ENCODE data around the gene DNAJC8. TPM values are rescaled to one million over a fixed set of nuclear protein-coding genes. Genes with fewer than 3 reads are reported as not detected.

DNAJC8 gene
- total RNA-seq, 1 experiment from 2014 or later: 61.4 TPM

DNA sequence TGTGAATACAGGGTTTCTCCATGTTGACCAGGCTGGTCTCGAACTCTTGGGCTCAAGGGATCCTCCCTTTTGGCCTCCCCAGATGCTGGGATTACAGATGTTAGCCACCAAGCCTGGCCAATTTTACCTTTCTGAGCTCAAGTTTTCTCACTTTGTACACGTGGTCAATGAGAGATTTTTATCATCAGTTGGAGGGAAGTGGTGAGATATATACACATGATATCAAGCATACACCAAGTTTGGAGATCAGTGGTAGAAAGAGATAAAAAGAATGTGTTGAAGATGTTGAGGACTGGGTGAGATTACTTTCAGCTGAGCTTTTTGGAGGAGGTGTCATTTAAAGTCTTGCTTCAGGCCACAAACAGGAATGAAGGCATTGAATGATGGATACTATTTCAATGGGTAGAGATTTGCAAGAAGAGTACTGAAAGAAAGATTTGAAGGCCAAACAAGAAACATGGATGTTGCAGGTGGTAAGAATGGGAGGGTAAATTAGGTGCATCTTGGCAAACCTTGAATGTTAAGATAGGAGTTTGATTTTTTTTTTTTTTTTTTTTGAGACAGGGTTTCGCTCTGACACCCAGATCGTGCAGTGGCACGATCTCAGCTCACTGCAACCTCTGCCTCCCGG is 23.5 kb upstream of the DNAJC8 start:
- Histone ChIP-seq H2AFZ (no peak overlapping the region), H3K4me2 (no peak overlapping the region), H3K4me1 (replicated peaks; ENCODE audit: insufficient read depth) (peaks cover 11% of the 10 kb centered on the region; the same call in 1 of the 2 replicates), H3K4me3 (no peak overlapping the region), H4K20me1 (ENCODE audit: insufficient read depth) (peaks cover 12% of the 10 kb centered on the region), H3K36me3 (ENCODE audit: low read depth) (peaks cover 7% of the 10 kb centered on the region; the same call in 1 of the 2 replicates), H3K27ac (no peak overlapping the region), H3K9me3 (ENCODE audit: insufficient read depth, low read depth) (no peaks in the 10 kb centered on the region), H3F3A (ENCODE audit: insufficient read depth, low read depth) (peaks cover 7% of the 10 kb centered on the region; the same call in 1 of the 2 replicates), H3K79me2 (ENCODE audit: low read depth) (peaks cover 16% of the 10 kb centered on the region), H3K27me3 (ENCODE audit: insufficient read depth, low read depth) (no peaks in the 10 kb centered on the region), H3K9me2 (ENCODE audit: insufficient read depth) (no peaks in the 10 kb centered on the region)
- TF ChIP-seq, protein P1, sequence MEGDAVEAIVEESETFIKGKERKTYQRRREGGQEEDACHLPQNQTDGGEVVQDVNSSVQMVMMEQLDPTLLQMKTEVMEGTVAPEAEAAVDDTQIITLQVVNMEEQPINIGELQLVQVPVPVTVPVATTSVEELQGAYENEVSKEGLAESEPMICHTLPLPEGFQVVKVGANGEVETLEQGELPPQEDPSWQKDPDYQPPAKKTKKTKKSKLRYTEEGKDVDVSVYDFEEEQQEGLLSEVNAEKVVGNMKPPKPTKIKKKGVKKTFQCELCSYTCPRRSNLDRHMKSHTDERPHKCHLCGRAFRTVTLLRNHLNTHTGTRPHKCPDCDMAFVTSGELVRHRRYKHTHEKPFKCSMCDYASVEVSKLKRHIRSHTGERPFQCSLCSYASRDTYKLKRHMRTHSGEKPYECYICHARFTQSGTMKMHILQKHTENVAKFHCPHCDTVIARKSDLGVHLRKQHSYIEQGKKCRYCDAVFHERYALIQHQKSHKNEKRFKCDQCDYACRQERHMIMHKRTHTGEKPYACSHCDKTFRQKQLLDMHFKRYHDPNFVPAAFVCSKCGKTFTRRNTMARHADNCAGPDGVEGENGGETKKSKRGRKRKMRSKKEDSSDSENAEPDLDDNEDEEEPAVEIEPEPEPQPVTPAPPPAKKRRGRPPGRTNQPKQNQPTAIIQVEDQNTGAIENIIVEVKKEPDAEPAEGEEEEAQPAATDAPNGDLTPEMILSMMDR (conservative IDR thresholded peaks at IDR 0.05): no peak
- no peak for TF ChIP-seq EZH2 (IDR thresholded peaks at IDR 0.05; ENCODE audit: low read depth)
- intact Hi-C loops (cut with micrococcal nuclease; ENCODE audit: unreplicated experiment): no loop called here
- no TSS peak for BruUV-seq (replicated peaks)
- DNase-seq: no peak
- ChIA-PET POLR2A (ENCODE audit: unreplicated experiment) (interaction anchor here (0.6 kb wide), 1 partner anchor 74 kb away, joined by 6 read pairs; no protein-coding TSS in a partner anchor), CTCF (no interaction called here)

DNA sequence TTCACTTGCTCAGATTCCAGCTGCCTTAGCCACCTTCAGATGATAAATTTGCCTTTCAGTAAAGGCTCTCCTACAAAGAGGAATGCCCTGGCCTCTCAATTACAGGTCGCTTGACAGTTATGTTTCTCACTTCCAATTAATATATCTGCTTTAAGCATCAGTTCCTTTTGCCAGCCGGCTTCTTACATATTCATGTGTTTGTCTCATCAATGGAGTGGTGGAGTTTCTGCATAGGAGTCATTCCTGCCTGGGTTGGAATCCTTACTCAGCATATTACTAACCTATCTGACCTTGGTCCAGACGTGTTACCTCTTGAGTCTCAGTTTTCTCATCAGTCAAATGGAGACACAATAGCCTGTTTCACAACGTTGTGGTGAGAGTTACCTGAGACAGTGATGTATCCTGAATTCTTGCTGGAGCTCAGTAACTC is 17.1 kb upstream of the DNAJC8 start:
- intact Hi-C loops (cut with micrococcal nuclease; ENCODE audit: unreplicated experiment): loop anchor here (1.0 to 5.0 kb wide), 6 partner anchors 79 to 627 kb away; partner anchors contain the start of genes MED18 and RCC1
- Histone ChIP-seq H3K9me2 (ENCODE audit: insufficient read depth) (no peaks in the 10 kb centered on the region), H3K27me3 (ENCODE audit: insufficient read depth, low read depth) (no peaks in the 10 kb centered on the region), H2AFZ (no peak overlapping the region), H3K4me2 (peak overlapping the region; percentile 93), H3K9me3 (ENCODE audit: insufficient read depth, low read depth) (no peaks in the 10 kb centered on the region), H3F3A (ENCODE audit: insufficient read depth, low read depth) (peaks cover 41% of the 10 kb centered on the region), H3K79me2 (ENCODE audit: low read depth) (0 out of 2 replicates have a peak, but pooled peaks cover 3% of the 10 kb centered on the region), H4K20me1 (ENCODE audit: insufficient read depth) (no peaks in the 10 kb centered on the region), H3K36me3 (ENCODE audit: low read depth) (no peaks in the 10 kb centered on the region), H3K4me1 (replicated peaks; ENCODE audit: insufficient read depth) (peaks cover 31% of the 10 kb centered on the region), H3K27ac (peak overlapping the region; percentile 100), H3K4me3 (no peak overlapping the region)
- DNase-seq: no peak
- POLR2A ChIA-PET (ENCODE audit: unreplicated experiment): interaction anchor here (0.5 to 1.9 kb wide), 4 partner anchors 52 to 332 kb away, joined by 4 to 14 read pairs (median 8); partner anchors contain the start of genes PHACTR4 and RCC1
- no TSS peak for BruUV-seq (replicated peaks)
- TF ChIP-seq, protein P1 (conservative IDR thresholded peaks at IDR 0.05): no peak
- TF ChIP-seq EZH2 (IDR thresholded peaks at IDR 0.05; ENCODE audit: low read depth): no peak
- CTCF ChIA-PET: interaction anchor here (1.2 to 1.7 kb wide), 3 partner anchors 110 to 267 kb away, joined by 7 to 13 read pairs (median 8); no protein-coding TSS in a partner anchor

DNA sequence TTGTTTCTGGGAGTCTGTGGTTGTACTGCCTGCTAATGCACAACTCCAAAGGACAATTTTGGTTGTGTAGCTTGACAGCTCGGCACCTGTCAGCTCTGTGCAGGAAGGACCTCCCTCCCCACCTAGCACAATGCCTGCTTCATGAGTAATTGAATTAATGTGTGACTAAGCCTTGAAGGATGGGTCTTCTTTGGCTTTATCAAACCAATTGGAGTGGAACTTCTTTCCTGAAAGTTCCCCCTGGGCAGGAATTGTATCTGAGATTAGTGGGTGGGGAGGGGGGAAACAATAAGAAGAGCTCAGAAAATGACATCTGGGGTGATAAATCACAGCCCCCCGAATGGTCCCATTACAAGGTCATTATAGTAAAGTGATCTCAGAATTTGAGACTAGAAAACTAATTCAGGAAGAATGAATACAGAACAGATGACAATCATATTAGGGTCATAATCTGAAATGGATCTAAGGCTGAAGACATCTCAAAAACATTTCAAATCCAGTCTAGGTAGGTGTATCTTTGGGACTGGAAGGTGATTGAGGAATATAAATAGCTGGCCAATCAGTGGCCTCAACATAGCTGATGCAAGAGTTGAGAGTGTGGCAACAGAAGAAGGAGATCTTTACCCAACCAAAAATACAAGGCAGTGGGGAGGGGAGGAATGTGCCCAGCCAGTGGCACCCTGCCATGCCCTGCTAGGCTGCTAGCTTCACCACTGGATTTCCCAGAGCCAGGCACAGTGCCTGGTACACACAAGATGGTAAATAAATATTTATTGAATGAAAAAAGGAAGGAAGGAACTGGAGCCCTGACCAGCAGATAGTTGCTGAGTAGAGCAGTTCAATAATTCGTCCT is 16.4 kb upstream of the DNAJC8 start:
- H3K9me3 ChIP-seq (ENCODE audit: insufficient read depth, low read depth): no peaks in the 10 kb centered on the region
- ChIA-PET CTCF (interaction anchor here (0.5 to 1.7 kb wide), 12 partner anchors 10 to 268 kb away, joined by 3 to 13 read pairs (median 6); partner anchors contain the start of genes MED18 and SESN2), POLR2A (ENCODE audit: unreplicated experiment) (interaction anchor here (0.5 to 1.9 kb wide), 10 partner anchors 53 to 400 kb away, joined by 3 to 14 read pairs (median 6); partner anchors contain the start of genes MED18, PHACTR4 and RCC1)
- intact Hi-C loops (cut with micrococcal nuclease; ENCODE audit: unreplicated experiment): loop anchor here (1.0 to 5.0 kb wide), 6 partner anchors 80 to 628 kb away; partner anchors contain the start of genes MED18 and RCC1
- peak overlapping the region; percentile 100 for H3K27ac ChIP-seq
- peak overlapping the region; percentile 49; the same call in 1 of the 2 replicates for H3K4me3 ChIP-seq
- H3K4me1 ChIP-seq (replicated peaks; ENCODE audit: insufficient read depth): peaks cover 31% of the 10 kb centered on the region
- peak overlapping the region; percentile 93 for H3K4me2 ChIP-seq
- TF ChIP-seq EZH2 (IDR thresholded peaks at IDR 0.05; ENCODE audit: low read depth): no peak
- H3K27me3 ChIP-seq (ENCODE audit: insufficient read depth, low read depth): no peaks in the 10 kb centered on the region
- H2AFZ ChIP-seq: no peak overlapping the region
- TSS peak; percentile 10 for BruUV-seq (replicated peaks)
- peak; percentile 66 to 87 for DNase-seq
- no peaks in the 10 kb centered on the region for H3K9me2 ChIP-seq (ENCODE audit: insufficient read depth)
- 0 out of 2 replicates have a peak, but pooled peaks cover 3% of the 10 kb centered on the region for H3K79me2 ChIP-seq (ENCODE audit: low read depth)
- H3F3A ChIP-seq (ENCODE audit: insufficient read depth, low read depth): peaks cover 41% of the 10 kb centered on the region
- no peaks in the 10 kb centered on the region for H3K36me3 ChIP-seq (ENCODE audit: low read depth)
- no peaks in the 10 kb centered on the region for H4K20me1 ChIP-seq (ENCODE audit: insufficient read depth)
